H1 (cell line): Measurements from ENCODE around the gene FAM76A. TPM values are rescaled to one million over a fixed set of nuclear protein-coding genes. Genes with fewer than 3 reads are reported as not detected.
A peak's percentile ranks its signal among the peaks of the same experiment; 100 is the strongest.

Experiments used
- CTCF ChIA-PET: fragments of 300-600 bp; sonication (Branson Sonifier 250); formaldehyde crosslinking; loops from one replicate; lab custom pipeline; 2021; ENCODE audit not compliant: partially characterized antibody; lab: Charles Lee
- POLR2A ChIA-PET: fragments of 300-600 bp; sonication (Branson Sonifier 250); formaldehyde crosslinking; loops from one replicate; lab custom pipeline; 2021; ENCODE audit warnings: inconsistent platforms; ENCODE audit not compliant: partially characterized antibody; lab: Charles Lee
- DNase-seq, 2 experiments: peaks; one replicate each; pipeline versions ENCODE4 v3.0.0 to v3.0.0-alpha.2; 2010 to 2022; ENCODE audit warnings: low spot score in 2 of 2, low read depth in 1 of 2, mixed read lengths in 1 of 2
- FAIRE-seq: peaks from 2 replicates; lab custom pipeline; 2011; peaks lifted over from hg19 to GRCh38; lab: Jason Lieb, UNC
- H2AFZ ChIP-seq: 2 replicates; pipeline ENCODE4 v1.8.1; 2012; ENCODE audit warnings: low read length, inconsistent platforms
- H2AK5ac ChIP-seq: 2 replicates; pipeline ENCODE4 v1.6.1; 2013; ENCODE audit warnings: low read depth, low read length
- H2BK120ac ChIP-seq: replicated peaks from 2 replicates; pipeline ENCODE3; 2013; ENCODE audit warnings: low read depth, low read length, inconsistent platforms
- H2BK12ac ChIP-seq: 2 replicates; pipeline ENCODE4 v1.6.1; 2013; ENCODE audit warnings: low read depth, low read length
- H2BK15ac ChIP-seq: 2 replicates; pipeline ENCODE4 v1.6.1; 2013; ENCODE audit warnings: low read length
- H2BK20ac ChIP-seq: 2 replicates; pipeline ENCODE4 v1.6.1; 2013; ENCODE audit warnings: low read length
- H2BK5ac ChIP-seq: 2 replicates; pipeline ENCODE4 v1.6.1; 2013; ENCODE audit warnings: low read depth, low read length
- H3K14ac ChIP-seq: 2 replicates; pipeline ENCODE4 v1.6.1; 2013; ENCODE audit warnings: inconsistent platforms; ENCODE audit not compliant: insufficient read length
- H3K18ac ChIP-seq: 2 replicates; pipeline ENCODE4 v1.6.1; 2013; ENCODE audit warnings: low read length; ENCODE audit errors: extremely low read depth
- H3K23ac ChIP-seq: 2 replicates; pipeline ENCODE4 v1.6.1; 2013; ENCODE audit warnings: inconsistent platforms; ENCODE audit not compliant: insufficient read length
- H3K23me2 ChIP-seq: 2 replicates; pipeline ENCODE4 v1.6.1; 2013; ENCODE audit warnings: low read depth, low read length
- H3K27ac ChIP-seq: 2 replicates; pipeline ENCODE4 v1.6.1; 2011; ENCODE audit warnings: low read depth, low read length, inconsistent platforms
- H3K27me3 ChIP-seq, 4 experiments: replicated peaks in 1 of 4; 1 replicate in 1 of 4; 2 replicates in 3 of 4; pipeline versions ENCODE4 v1.6.1 to v1.8.1; 2011 to 2013; ENCODE audit warnings: low read length in 3 of 4, mild to moderate bottlenecking in 3 of 4, inconsistent platforms in 2 of 4, mixed read lengths in 2 of 4, moderate library complexity in 1 of 4; ENCODE audit not compliant: control insufficient read depth in 3 of 4, insufficient read depth in 3 of 4; ENCODE audit errors: extremely low read depth in 1 of 4
- H3K36me3 ChIP-seq, 4 experiments: 2 replicates each; pipeline versions ENCODE4 v1.6.1 to v1.8.1; 2011 to 2013; ENCODE audit warnings: mild to moderate bottlenecking in 4 of 4, low read length in 3 of 4, moderate library complexity in 2 of 4, control low read depth in 1 of 4, inconsistent platforms in 1 of 4; ENCODE audit not compliant: insufficient read depth in 4 of 4, control insufficient read depth in 2 of 4
- H3K4ac ChIP-seq: replicated peaks from 2 replicates; pipeline ENCODE3; 2013; ENCODE audit warnings: low read length, low read depth, mixed read lengths, inconsistent platforms; ENCODE audit not compliant: insufficient read length
- H3K4me1 ChIP-seq, 4 experiments: replicated peaks in 1 of 4; 1 replicate in 1 of 4; 2 replicates in 3 of 4; pipeline versions ENCODE4 v1.6.1 to v1.8.1; 2011 to 2013; ENCODE audit warnings: low read length in 3 of 4, inconsistent platforms in 2 of 4, mixed read lengths in 1 of 4; ENCODE audit not compliant: insufficient read depth in 4 of 4, control insufficient read depth in 3 of 4
- H3K4me2 ChIP-seq, 2 experiments: 2 replicates each; pipeline versions ENCODE4 v1.6.1 to v1.8.1; 2011 to 2013; ENCODE audit warnings: low read depth in 2 of 2, low read length in 2 of 2, control low read depth in 1 of 2, inconsistent platforms in 1 of 2, mild to moderate bottlenecking in 1 of 2; ENCODE audit not compliant: insufficient read depth in 1 of 2
- H3K4me3 ChIP-seq, 4 experiments: fragments of 200-600, 300-600 bp in 1 of 4; sonication (generic), shearing (Covaris generic), sonication (Bioruptor Twin) in 1 of 4; 2 replicates each; pipeline versions ENCODE4 v1.5.1 to v1.8.1; 2011 to 2016; ENCODE audit warnings: low read length in 4 of 4, low read depth in 3 of 4, control low read depth in 2 of 4, inconsistent platforms in 2 of 4, mild to moderate bottlenecking in 2 of 4, mixed read lengths in 1 of 4, moderate library complexity in 1 of 4; ENCODE audit not compliant: insufficient read depth in 2 of 4; ENCODE audit errors: extremely low read depth in 1 of 4
- H3K56ac ChIP-seq: replicated peaks from 2 replicates; pipeline ENCODE3; 2013; ENCODE audit warnings: low read depth, mild to moderate bottlenecking, mixed read lengths, low read length, inconsistent platforms; ENCODE audit not compliant: insufficient read length
- H3K79me1 ChIP-seq: 2 replicates; pipeline ENCODE4 v1.6.1; 2013; ENCODE audit warnings: low read depth, low read length, control low read depth
- H3K79me2 ChIP-seq, 2 experiments: 2 replicates each; pipeline versions ENCODE4 v1.6.1 to v1.8.1; 2012 to 2013; ENCODE audit warnings: low read length in 2 of 2, mild to moderate bottlenecking in 2 of 2, inconsistent platforms in 1 of 2; ENCODE audit not compliant: insufficient read depth in 2 of 2, control insufficient read depth in 1 of 2
- H3K9ac ChIP-seq, 4 experiments: replicated peaks in 1 of 4; 1 replicate in 1 of 4; 2 replicates in 3 of 4; pipeline versions ENCODE4 v1.6.1 to v1.8.1; 2011 to 2013; ENCODE audit warnings: low read depth in 3 of 4, low read length in 3 of 4, control low read depth in 2 of 4, mild to moderate bottlenecking in 2 of 4, moderate library complexity in 2 of 4, inconsistent platforms in 1 of 4; ENCODE audit errors: extremely low read depth in 1 of 4
- H3K9me3 ChIP-seq, 2 experiments: 2 replicates each; pipeline versions ENCODE4 v1.6.1 to v1.8.1; 2012 to 2013; ENCODE audit warnings: mild to moderate bottlenecking in 2 of 2, moderate library complexity in 2 of 2, control low read depth in 1 of 2, inconsistent platforms in 1 of 2, low read depth in 1 of 2, low read length in 1 of 2, mixed read lengths in 1 of 2; ENCODE audit not compliant: insufficient read depth in 2 of 2
- H4K20me1 ChIP-seq, 2 experiments: replicated peaks in 1 of 2; 2 replicates each; pipeline versions ENCODE3 to v1.8.1; 2011 to 2013; ENCODE audit warnings: inconsistent platforms in 2 of 2, low read length in 2 of 2, mild to moderate bottlenecking in 1 of 2; ENCODE audit not compliant: insufficient read depth in 2 of 2, control insufficient read depth in 1 of 2
- H4K5ac ChIP-seq: 2 replicates; pipeline ENCODE4 v1.6.1; 2013; ENCODE audit warnings: low read length, low read depth, mixed read lengths, inconsistent platforms; ENCODE audit not compliant: insufficient read length
- H4K8ac ChIP-seq: 2 replicates; pipeline ENCODE4 v1.8.0; 2013; ENCODE audit warnings: mild to moderate bottlenecking, moderate library complexity, low read length, inconsistent platforms; ENCODE audit not compliant: insufficient read depth; ENCODE audit errors: extremely low read depth
- H4K91ac ChIP-seq: replicated peaks from 2 replicates; pipeline ENCODE3; 2013; ENCODE audit warnings: low read length, mixed read lengths, inconsistent platforms; ENCODE audit not compliant: insufficient read length
- ASH2L ChIP-seq: fragments of 200-600, 300-600 bp; sonication (generic); IDR thresholded peaks from one replicate; pipeline ENCODE4 v1.7.1; 2017; ENCODE audit warnings: low read length
- CREB1 ChIP-seq: IDR thresholded peaks from 2 replicates; pipeline ENCODE4 v1.6.1; 2012; ENCODE audit warnings: inconsistent platforms
- JUN ChIP-seq: IDR thresholded peaks from 2 replicates; pipeline ENCODE4 v1.6.1; 2011; ENCODE audit warnings: low read depth, mild to moderate bottlenecking, improper control_type of control experiment, low read length
- KDM1A ChIP-seq: fragments of 200-600, 300-600 bp; sonication (generic); IDR thresholded peaks from 2 replicates; pipeline ENCODE4 v1.7.1; 2016; ENCODE audit warnings: mild to moderate bottlenecking, low read length, borderline replicate concordance
- NRF1 ChIP-seq: IDR thresholded peaks from 2 replicates; pipeline ENCODE4 v1.6.1; 2011; ENCODE audit warnings: mild to moderate bottlenecking, low read depth, low read length, improper control_type of control experiment
- SIN3A ChIP-seq, 2 experiments: IDR thresholded peaks in 1 of 2; conservative IDR thresholded peaks in 1 of 2; 2 replicates each; pipeline ENCODE4 v1.6.1; 2011 to 2012; ENCODE audit warnings: low read length in 2 of 2, improper control_type of control experiment in 1 of 2, low read depth in 1 of 2, mild to moderate bottlenecking in 1 of 2
- SP4 ChIP-seq: IDR thresholded peaks from 2 replicates; pipeline ENCODE4 v1.6.1; 2012; ENCODE audit warnings: low read length, inconsistent platforms
- SUZ12 ChIP-seq: fragments of 200-600 bp; sonication (generic); IDR thresholded peaks from 2 replicates; pipeline ENCODE4 v1.6.1; 2012; ENCODE audit warnings: mild to moderate bottlenecking, inconsistent platforms, low read length, moderate library complexity, mixed read lengths
- WGBS, 2 experiments: shearing (Covaris generic) in 1 of 2; methylation state at CpG; one replicate each; pipeline versions ENCODE4 v1.1.6 to v1.1.7; 2013 to 2015; ENCODE audit warnings: low lambda C conversion rate in 2 of 2, mixed read lengths in 2 of 2, inconsistent platforms in 1 of 2, low coverage in 1 of 2, missing lambda C conversion rate in 1 of 2; ENCODE audit not compliant: insufficient replicate concordance in 2 of 2, insufficient coverage in 1 of 2, insufficient read length in 1 of 2; ENCODE audit errors: extremely low coverage in 1 of 2, missing lambda C conversion rate in 1 of 2; 5-methylcytosine and 5-hydroxymethylcytosine counted together
- polyA plus RNA-seq, 7 experiments: library from polyadenylated mRNA; depleted of rRNA in 3 of 7; stranded (reverse) in 5 of 7; unstranded in 2 of 7; fragments of >200 nt in 5 of 7; fragments of 200-250 nt in 2 of 7; gene quantifications; 1 replicate in 5 of 7; 2 replicates in 1 of 7; 4 replicates in 1 of 7; pipeline versions ENCODE4 v1.2.1 to v1.2.3, GENCODE V29; 2011 to 2013; ENCODE audit warnings: missing spikeins in 2 of 7, mixed read lengths in 2 of 7
- total RNA-seq: library from RNA; stranded (reverse); fragmentation: NEBNext Ultra II Directional; extraction: Animal tissue kit (Norgen Biotek cat#: 25700); gene quantifications from 2 replicates; pipeline ENCODE4 v1.2.1, GENCODE V29; 2021

The FAM76A gene
- total and polyA plus RNA-seq, 2 of the 8 experiments (the other 6 are each of a cell fraction or from before 2014, with no cell fraction given), result 3.4 to 16.2 TPM

DNA sequence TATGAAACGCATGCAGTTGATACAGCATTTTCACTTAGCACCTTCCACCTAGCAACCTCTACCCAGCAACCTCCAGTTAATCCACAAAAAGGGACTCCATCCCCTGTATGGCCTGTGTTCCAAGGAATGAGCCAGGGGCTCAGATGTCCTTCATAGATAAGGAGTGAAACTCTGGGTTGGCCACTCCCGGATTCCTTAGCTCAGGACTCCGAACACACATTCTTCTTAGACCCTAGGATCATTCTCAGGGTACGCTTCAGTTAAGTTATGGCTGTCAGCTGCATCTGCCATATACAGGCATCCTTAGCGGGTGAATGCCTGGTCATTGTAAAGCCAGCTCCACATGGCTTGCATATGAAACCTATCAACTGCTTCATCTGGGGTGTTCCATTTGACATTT lies 37.9 kb upstream of the FAM76A start:
- no peak overlapping the region for H3K56ac ChIP-seq
- H4K5ac ChIP-seq, result no peak overlapping the region
- WGBS, 2 experiments, result 95% methylated on average over 5 of the region's 5 CpGs; no CpG with 5 or more reads in 1 of the 2 experiments
- TF ChIP-seq SIN3A (conservative IDR thresholded peaks at IDR 0.05 in 1 of 2, IDR thresholded peaks at IDR 0.05 in 1 of 2; ENCODE audit: low read depth in 1 of 2, low read length in 2 of 2) (no peak), CREB1 (no peak), JUN (no peak), NRF1 (no peak), SUZ12 (no peak), KDM1A (no peak), ASH2L (no peak), SP4 (no peak)
- no peaks in the 10 kb centered on the region for H3K27me3 ChIP-seq
- no peak overlapping the region for H2AFZ ChIP-seq
- peaks cover 3 to 5% of the 10 kb centered on the region in 2 experiments; a peak in 2 of 4 replicates for H3K9me3 ChIP-seq
- no peaks in the 10 kb centered on the region for H3K36me3 ChIP-seq
- DNase-seq (no peak), FAIRE-seq (no peak)
- H4K91ac ChIP-seq, result no peak overlapping the region
- H3K27ac ChIP-seq, result no peak overlapping the region
- H2BK12ac ChIP-seq, result no peak overlapping the region
- H3K4me2 ChIP-seq, result no peak overlapping the region
- H3K4me3 ChIP-seq, result no peak overlapping the region
- ChIA-PET POLR2A (no interaction called here), CTCF (interaction anchor here (0.9 to 1.6 kb wide), 6 partner anchors 11 to 533 kb away, joined by 3 to 8 read pairs (median 3); partner anchors contain the start of genes IFI6 and SLC9A1)
- no peaks in the 10 kb centered on the region for H3K79me2 ChIP-seq
- 0 out of 2 replicates have a peak overlapping the region, but pooled peaks have one; percentile 67 for H2BK20ac ChIP-seq
- H3K23ac ChIP-seq, result no peak overlapping the region
- no peak overlapping the region for H3K4ac ChIP-seq
- no peak overlapping the region for H2BK120ac ChIP-seq
- H2AK5ac ChIP-seq, result no peak overlapping the region
- H2BK5ac ChIP-seq, result no peak overlapping the region
- no peaks in the 10 kb centered on the region for H3K79me1 ChIP-seq
- peaks cover 4 to 11% (median 8%) of the 10 kb centered on the region in 4 experiments for H3K4me1 ChIP-seq
- H3K23me2 ChIP-seq, result no peaks in the 10 kb centered on the region
- H2BK15ac ChIP-seq, result no peak overlapping the region
- H4K8ac ChIP-seq, result no peak overlapping the region
- H3K18ac ChIP-seq, result no peak overlapping the region
- H4K20me1 ChIP-seq, result no peaks in the 10 kb centered on the region
- H3K9ac ChIP-seq, result no peak overlapping the region
- no peak overlapping the region for H3K14ac ChIP-seq
